DMS79 treated with DMSO at 0.1 percent for 48 hours (cell line): Measurements from ENCODE around the gene GBA3.

Source experiments
- DNase-seq: peaks from one replicate; lab custom pipeline; 2025; lab: John Stamatoyannopoulos, UW

GBA3 gene

GRCh38 chr4:22695917-22696316, 3.2 kb downstream of the GBA3 start:
- no peak for DNase-seq

GRCh38 chr4:22703912-22704311, 11.2 kb downstream of the GBA3 start:
- DNase-seq, result no peak

GRCh38 chr4:22707390-22707789, 14.7 kb downstream of the GBA3 start:
- DNase-seq, result no peak

GRCh38 chr4:22708961-22709360, 16.2 kb downstream of the GBA3 start:
- no peak for DNase-seq

- DNase-seq, result no peak
Measured at GRCh38 chr4:22712105-22712504, 19.4 kb downstream of the GBA3 start.

GRCh38 chr4:22712529-22712928, 19.8 kb downstream of the GBA3 start:
- no peak for DNase-seq

- DNase-seq, result no peak
Measured at GRCh38 chr4:22713841-22714240, 21.1 kb downstream of the GBA3 start.

GRCh38 chr4:22719218-22719617, 26.5 kb downstream of the GBA3 start:
- no peak for DNase-seq

- no peak for DNase-seq
Measured at GRCh38 chr4:22720091-22720490, 27.4 kb downstream of the GBA3 start.

GRCh38 chr4:22721204-22721603, 28.5 kb downstream of the GBA3 start:
- no peak for DNase-seq

GRCh38 chr4:22730021-22730420, 37.3 kb downstream of the GBA3 start:
- no peak for DNase-seq

- no peak for DNase-seq
Measured at GRCh38 chr4:22733816-22734215, 41.1 kb downstream of the GBA3 start.

GRCh38 chr4:22736912-22737311, 44.2 kb downstream of the GBA3 start:
- DNase-seq, result no peak

GRCh38 chr4:22739968-22740367, 47.2 kb downstream of the GBA3 start:
- DNase-seq, result no peak

GRCh38 chr4:22741744-22742143, 49.0 kb downstream of the GBA3 start:
- no peak for DNase-seq

GRCh38 chr4:22743290-22743689, 50.6 kb downstream of the GBA3 start:
- DNase-seq, result no peak

- no peak for DNase-seq
Measured at GRCh38 chr4:22744478-22745062, 51.8 kb downstream of the GBA3 start.

GRCh38 chr4:22745234-22745633, 52.5 kb downstream of the GBA3 start:
- no peak for DNase-seq

GRCh38 chr4:22754116-22754515, 61.4 kb downstream of the GBA3 start:
- no peak for DNase-seq

- DNase-seq, result no peak
Measured at GRCh38 chr4:22762548-22762947, 69.8 kb downstream of the GBA3 start.

GRCh38 chr4:22764183-22764582, 71.4 kb downstream of the GBA3 start:
- DNase-seq, result no peak

- no peak for DNase-seq
Measured at GRCh38 chr4:22766068-22766467, 73.3 kb downstream of the GBA3 start.

- no peak for DNase-seq
Measured at GRCh38 chr4:22778547-22779163, 85.9 kb downstream of the GBA3 start.

GRCh38 chr4:22780317-22780716, 87.6 kb downstream of the GBA3 start:
- DNase-seq, result no peak
